Sigmoid colon (tissue), 4 donors: ENCODE data around the gene SLC25A43.

Experiments
- CTCF ChIP-seq, 4 experiments: fragments of 450-650 bp in 3 of 4; fragments of 200-600 bp in 1 of 4; IDR thresholded peaks; one replicate each; pipeline ENCODE4 v1.5.1; 2016 to 2019; ENCODE audit warnings: antibody characterized with exemption in 4 of 4, mild to moderate bottlenecking in 3 of 4, moderate library complexity in 2 of 4
- EP300 ChIP-seq, 4 donors: sonication (generic); formaldehyde crosslinking; IDR thresholded peaks; one replicate each; pipeline ENCODE4 v1.6.1; 2017; ENCODE audit warnings: antibody characterized with exemption in 4 of 4
- POLR2A ChIP-seq, 2 donors: fragments of 450-650 bp; IDR thresholded peaks; one replicate each; pipeline ENCODE4 v1.6.1; 2016; ENCODE audit warnings: antibody characterized with exemption in 2 of 2, mild to moderate bottlenecking in 2 of 2, moderate library complexity in 2 of 2
- POLR2AphosphoS5 ChIP-seq, 4 donors: sonication (generic); formaldehyde crosslinking; IDR thresholded peaks; one replicate each; pipeline ENCODE4 v1.6.1; 2017; ENCODE audit warnings: antibody characterized with exemption in 4 of 4

DNA sequence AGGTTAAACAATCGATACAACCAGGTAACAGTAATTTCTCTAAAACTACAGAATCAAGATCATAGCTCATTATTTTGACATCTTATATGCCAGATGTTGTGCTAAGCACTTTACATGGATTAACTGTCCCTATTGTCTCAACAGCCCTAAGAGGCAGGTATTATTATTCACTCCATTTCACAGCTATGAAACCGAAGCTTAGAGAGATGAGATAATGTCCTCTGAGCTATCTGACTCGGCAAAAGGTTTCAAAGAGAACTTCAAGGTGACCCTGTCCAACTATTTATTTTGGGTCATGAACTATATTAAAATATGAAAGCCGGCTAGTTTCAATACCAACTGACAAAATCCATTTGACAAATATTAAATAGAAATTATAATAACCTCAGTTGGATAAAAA, 79.4 kb downstream of the SLC25A43 start:
- no peak for TF ChIP-seq CTCF (IDR thresholded peaks at IDR 0.05)
- no peak for TF ChIP-seq POLR2A (IDR thresholded peaks at IDR 0.05)
- no peak for TF ChIP-seq EP300 (IDR thresholded peaks at IDR 0.05)
- no peak for TF ChIP-seq POLR2AphosphoS5 (IDR thresholded peaks at IDR 0.05)
